RWPE2 (cell line): ENCODE measurements around the gene TBL1XR1.

ENCODE experiments used
- ATAC-seq: fragments of 200-7000 bp; cut with Tn5 transposase; 3 replicates; pipeline ENCODE4 v1.9.1; 2021; ENCODE audit warnings: low read depth
- DNase-seq: peaks from one replicate; pipeline ENCODE4 v3.0.0-alpha.2; 2020; ENCODE audit warnings: low spot score
- H3K27ac ChIP-seq: fragments of 450-650 bp; 2 replicates; pipeline ENCODE4 v1.5.1; 2017; ENCODE audit warnings: mild to moderate bottlenecking; ENCODE audit not compliant: poor library complexity, severe bottlenecking
- H3K27me3 ChIP-seq: fragments of 250-450 bp; sonication (Bioruptor Pico); 2 replicates; pipeline ENCODE4 v1.5.1; 2021; ENCODE audit warnings: mild to moderate bottlenecking, moderate library complexity; ENCODE audit not compliant: insufficient read depth, poor library complexity, severe bottlenecking
- H3K36me3 ChIP-seq: fragments of 250-450 bp; sonication (Bioruptor Pico); 2 replicates; pipeline ENCODE4 v1.5.1; 2020; ENCODE audit warnings: low read depth, mild to moderate bottlenecking, moderate library complexity
- H3K4me1 ChIP-seq: fragments of 250-450 bp; sonication (Bioruptor Pico); 2 replicates; pipeline ENCODE4 v1.5.1; 2021; ENCODE audit warnings: mild to moderate bottlenecking, moderate library complexity; ENCODE audit not compliant: insufficient read depth, poor library complexity, severe bottlenecking
- H3K4me3 ChIP-seq: fragments of 250-450 bp; sonication (Bioruptor Pico); 2 replicates; pipeline ENCODE4 v1.5.1; 2021; ENCODE audit warnings: mild to moderate bottlenecking, moderate library complexity; ENCODE audit not compliant: severe bottlenecking
- H3K9me3 ChIP-seq: fragments of 250-450 bp; sonication (Bioruptor Pico); 2 replicates; pipeline ENCODE4 v1.5.1; 2021; ENCODE audit warnings: mild to moderate bottlenecking, moderate library complexity; ENCODE audit not compliant: severe bottlenecking
- TF ChIP-seq, protein P1 (sequence below): fragments of 450-650 bp; IDR thresholded peaks from one replicate; pipeline ENCODE4 v1.5.1; 2017; ENCODE audit warnings: mild to moderate bottlenecking, moderate library complexity; ENCODE audit not compliant: poor library complexity, severe bottlenecking

The TBL1XR1 gene

DNA sequence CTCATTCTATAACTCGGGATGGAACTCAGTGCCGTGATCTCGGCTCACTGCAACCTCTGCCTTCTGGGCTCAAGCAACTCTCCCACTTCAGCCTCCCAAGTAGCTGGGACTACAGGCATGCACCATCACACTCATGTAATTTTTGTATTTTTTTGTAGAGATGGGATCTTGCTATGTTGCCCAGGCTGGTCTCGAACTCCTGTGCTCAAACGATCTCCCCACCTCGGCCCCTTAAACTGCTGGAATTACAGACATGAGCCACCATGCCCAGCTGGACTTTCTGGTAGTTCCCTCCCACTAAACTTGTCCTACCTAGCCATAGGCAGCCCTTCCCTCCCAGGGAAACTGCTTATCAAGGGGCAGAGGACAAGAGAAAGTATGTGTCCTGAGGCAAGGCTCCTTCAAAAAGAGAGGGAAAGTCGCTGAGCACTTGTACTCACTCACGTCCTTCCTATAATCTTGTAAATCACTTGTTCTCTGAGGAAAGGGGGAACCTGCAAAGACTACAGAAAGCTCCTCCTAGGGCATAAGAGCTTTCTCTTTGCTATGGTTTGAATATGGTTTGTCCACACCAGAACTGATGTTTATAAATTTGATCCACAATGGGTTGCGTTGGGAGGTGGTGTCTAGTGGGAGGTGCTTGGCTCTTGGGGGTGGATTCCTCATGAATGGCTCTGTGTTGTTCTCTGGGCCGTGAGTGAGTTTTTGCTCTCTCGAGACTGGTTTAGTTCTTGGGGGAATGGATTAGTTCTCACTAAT, 13.6 kb upstream of the TBL1XR1 start:
- Histone ChIP-seq H3K9me3 (no peaks in the 10 kb centered on the region), H3K27ac (no peak overlapping the region), H3K4me1 (no peaks in the 10 kb centered on the region), H3K36me3 (no peaks in the 10 kb centered on the region), H3K27me3 (no peaks in the 10 kb centered on the region), H3K4me3 (no peak overlapping the region)
- TF ChIP-seq, protein P1, sequence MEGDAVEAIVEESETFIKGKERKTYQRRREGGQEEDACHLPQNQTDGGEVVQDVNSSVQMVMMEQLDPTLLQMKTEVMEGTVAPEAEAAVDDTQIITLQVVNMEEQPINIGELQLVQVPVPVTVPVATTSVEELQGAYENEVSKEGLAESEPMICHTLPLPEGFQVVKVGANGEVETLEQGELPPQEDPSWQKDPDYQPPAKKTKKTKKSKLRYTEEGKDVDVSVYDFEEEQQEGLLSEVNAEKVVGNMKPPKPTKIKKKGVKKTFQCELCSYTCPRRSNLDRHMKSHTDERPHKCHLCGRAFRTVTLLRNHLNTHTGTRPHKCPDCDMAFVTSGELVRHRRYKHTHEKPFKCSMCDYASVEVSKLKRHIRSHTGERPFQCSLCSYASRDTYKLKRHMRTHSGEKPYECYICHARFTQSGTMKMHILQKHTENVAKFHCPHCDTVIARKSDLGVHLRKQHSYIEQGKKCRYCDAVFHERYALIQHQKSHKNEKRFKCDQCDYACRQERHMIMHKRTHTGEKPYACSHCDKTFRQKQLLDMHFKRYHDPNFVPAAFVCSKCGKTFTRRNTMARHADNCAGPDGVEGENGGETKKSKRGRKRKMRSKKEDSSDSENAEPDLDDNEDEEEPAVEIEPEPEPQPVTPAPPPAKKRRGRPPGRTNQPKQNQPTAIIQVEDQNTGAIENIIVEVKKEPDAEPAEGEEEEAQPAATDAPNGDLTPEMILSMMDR: no peak
- ATAC-seq (no peak), DNase-seq (no peak)

DNA sequence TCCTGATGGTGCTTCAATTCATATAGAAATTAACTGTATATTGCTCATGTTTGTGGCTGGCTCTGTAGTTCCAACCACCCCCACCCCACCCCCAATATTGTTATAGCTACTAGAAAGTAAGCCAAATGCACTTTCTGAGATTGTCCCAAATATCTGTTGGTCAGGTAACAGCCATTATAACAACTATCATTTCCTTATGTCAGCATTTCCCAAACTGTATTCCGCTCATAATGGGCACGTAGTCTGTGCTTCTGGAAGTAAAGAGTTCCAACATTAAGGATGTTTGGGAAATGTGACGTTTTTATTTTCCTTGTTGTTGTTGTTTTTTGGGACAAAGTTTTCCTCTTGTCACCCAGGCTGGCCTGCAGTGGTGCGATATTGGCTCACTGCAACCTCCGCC, 12.2 kb upstream of the TBL1XR1 start:
- no peak overlapping the region for H3K27ac ChIP-seq
- H3K4me3 ChIP-seq: no peak overlapping the region
- no peaks in the 10 kb centered on the region for H3K9me3 ChIP-seq
- ATAC-seq (no peak), DNase-seq (no peak)
- no peaks in the 10 kb centered on the region for H3K36me3 ChIP-seq
- H3K4me1 ChIP-seq: no peaks in the 10 kb centered on the region
- TF ChIP-seq, protein P1: no peak
- no peaks in the 10 kb centered on the region for H3K27me3 ChIP-seq

DNA sequence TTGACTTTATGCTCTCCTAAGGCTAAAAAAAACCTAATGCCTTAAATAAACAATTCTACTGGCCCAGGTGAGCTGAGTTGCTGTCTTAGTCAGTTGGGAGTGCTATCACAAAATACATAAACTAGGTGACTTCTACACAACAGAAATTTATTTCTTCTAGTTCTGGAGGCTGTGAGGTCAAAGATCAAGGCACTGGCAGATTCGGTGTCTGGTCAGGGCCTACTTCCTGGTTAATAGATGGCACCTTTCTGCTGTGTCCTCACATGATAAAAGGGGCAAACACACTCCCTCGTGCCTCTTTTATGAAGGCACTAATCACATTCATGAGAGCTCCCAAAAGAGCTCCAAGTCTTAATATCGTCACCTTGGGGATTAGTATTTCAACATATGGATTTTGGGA, 11.5 kb upstream of the TBL1XR1 start:
- H3K9me3 ChIP-seq: no peaks in the 10 kb centered on the region
- H3K4me3 ChIP-seq: no peak overlapping the region
- H3K27me3 ChIP-seq: no peaks in the 10 kb centered on the region
- no peak overlapping the region for H3K27ac ChIP-seq
- TF ChIP-seq, protein P1: no peak
- H3K4me1 ChIP-seq: no peaks in the 10 kb centered on the region
- DNase-seq (no peak), ATAC-seq (no peak)
- H3K36me3 ChIP-seq: no peaks in the 10 kb centered on the region

DNA sequence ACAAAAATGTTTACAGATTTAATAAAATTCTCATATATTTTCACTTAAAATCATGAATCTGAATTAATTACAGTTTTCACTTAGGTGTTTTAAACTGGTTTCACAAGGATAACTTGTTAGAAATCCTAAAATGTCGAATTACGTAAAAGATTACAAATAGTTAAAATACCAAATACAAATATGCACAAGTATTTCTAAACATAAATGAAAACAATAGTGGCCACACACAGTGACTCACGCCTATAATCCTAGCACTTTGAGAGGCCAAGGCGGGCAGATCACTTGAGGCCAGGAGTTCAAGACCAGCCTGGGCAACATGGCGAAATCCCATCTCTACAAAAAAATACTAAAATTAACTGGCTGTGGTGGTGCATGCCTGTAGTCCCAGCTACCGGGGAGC, 10.9 kb upstream of the TBL1XR1 start:
- Histone ChIP-seq H3K4me3 (no peak overlapping the region), H3K4me1 (no peaks in the 10 kb centered on the region), H3K36me3 (no peaks in the 10 kb centered on the region), H3K27me3 (no peaks in the 10 kb centered on the region), H3K27ac (no peak overlapping the region), H3K9me3 (no peaks in the 10 kb centered on the region)
- ATAC-seq (no peak), DNase-seq (no peak)
- TF ChIP-seq, protein P1: no peak

DNA sequence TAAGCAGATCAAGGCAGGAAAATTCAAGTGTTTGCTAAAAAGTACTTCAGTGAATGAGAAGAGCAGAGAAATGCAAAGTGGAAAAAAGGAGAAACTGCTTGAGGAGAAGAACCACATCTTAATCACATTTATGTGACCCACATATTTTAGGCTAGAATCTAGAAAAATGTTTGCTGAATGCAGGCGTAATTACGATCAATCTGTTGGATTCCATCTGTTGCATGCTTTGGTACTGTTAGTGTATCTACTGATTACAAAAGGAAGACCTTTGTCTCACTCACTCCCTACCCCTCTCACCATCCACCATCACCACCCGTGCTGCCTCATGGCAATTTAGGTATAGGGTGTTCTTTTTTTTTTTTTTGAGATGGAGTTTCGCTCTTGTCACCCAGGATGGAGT, 9.7 kb upstream of the TBL1XR1 start:
- H3K27me3 ChIP-seq: no peaks in the 10 kb centered on the region
- ATAC-seq (no peak), DNase-seq (no peak)
- no peaks in the 10 kb centered on the region for H3K36me3 ChIP-seq
- H3K4me1 ChIP-seq: peaks cover 3% of the 10 kb centered on the region
- TF ChIP-seq, protein P1: no peak
- H3K9me3 ChIP-seq: no peaks in the 10 kb centered on the region
- no peak overlapping the region for H3K4me3 ChIP-seq
- no peak overlapping the region for H3K27ac ChIP-seq
